SK-N-DZ (cell line): ENCODE measurements around the gene TMEM87B.
A peak's percentile ranks its signal among the peaks of the same experiment; 100 is the strongest.
"Not testable (repeated sequence)": the region's sequence is repeated elsewhere in the genome, so short reads cannot be mapped to it uniquely, and the experiment has no call there.

Experiments
- DNase-seq: peaks from one replicate; pipeline ENCODE4 v3.0.0-alpha.2; 2015; ENCODE audit warnings: low spot score

Gene TMEM87B

DNA sequence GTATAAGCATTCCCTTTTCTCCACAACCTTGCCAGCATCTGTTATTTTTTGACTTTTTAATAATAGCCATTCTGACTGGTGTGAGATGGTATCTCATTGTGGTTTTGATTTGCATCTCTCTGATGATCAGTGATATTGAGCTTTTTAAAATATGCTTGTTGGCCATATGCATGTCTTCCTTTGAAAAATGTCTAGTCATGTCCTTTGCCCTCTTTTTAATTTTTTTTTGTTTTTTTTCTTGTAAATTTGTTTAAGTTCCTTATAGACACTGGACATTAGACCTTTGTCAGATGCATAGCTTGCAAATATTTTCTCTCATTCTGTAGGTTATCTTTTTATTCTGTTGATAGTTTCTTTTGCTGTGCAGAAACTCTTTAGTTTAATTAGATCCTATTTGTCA, 14.7 kb downstream of the TMEM87B start:
- DNase-seq, result not testable (repeated sequence)

DNA sequence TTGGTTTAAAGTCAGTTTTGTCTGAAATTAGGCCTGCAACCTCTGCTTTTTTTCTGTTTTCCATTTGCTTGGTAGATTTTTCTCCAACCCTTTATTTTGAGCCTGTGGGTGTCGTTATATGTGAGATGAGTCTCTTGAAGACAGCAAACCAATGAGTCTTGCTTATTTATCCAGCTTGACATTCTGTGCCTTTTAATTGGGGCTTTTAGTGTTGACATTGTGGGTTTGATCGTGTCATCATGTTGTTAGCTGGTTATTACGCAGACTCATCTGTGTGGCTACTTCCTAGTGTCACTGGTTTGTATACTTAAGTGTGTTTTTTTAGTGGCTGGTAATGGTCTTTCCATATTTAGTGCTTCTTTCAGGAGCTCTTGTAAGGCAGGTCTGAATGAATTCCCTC, 18.8 kb downstream of the TMEM87B start:
- no peak for DNase-seq

DNA sequence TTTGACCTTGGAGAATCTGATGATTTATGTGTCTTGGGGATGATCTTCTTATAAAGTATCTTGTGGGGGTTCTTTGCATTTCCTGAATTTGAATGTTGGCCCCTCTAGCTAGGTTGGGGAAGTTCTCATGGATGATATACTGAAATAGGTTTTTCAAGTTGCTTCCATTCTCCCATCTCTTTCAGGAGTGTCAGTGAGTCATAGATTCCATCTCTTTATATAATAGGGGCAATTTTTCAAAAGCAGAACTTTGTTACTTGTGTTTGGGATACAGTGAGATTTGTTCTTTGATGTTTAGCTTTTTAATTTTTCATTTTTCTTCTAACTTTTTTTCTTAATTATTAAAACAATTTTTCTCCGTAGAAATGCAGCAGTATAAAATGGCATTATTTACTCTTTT, 19.4 kb downstream of the TMEM87B start:
- no peak for DNase-seq

DNA sequence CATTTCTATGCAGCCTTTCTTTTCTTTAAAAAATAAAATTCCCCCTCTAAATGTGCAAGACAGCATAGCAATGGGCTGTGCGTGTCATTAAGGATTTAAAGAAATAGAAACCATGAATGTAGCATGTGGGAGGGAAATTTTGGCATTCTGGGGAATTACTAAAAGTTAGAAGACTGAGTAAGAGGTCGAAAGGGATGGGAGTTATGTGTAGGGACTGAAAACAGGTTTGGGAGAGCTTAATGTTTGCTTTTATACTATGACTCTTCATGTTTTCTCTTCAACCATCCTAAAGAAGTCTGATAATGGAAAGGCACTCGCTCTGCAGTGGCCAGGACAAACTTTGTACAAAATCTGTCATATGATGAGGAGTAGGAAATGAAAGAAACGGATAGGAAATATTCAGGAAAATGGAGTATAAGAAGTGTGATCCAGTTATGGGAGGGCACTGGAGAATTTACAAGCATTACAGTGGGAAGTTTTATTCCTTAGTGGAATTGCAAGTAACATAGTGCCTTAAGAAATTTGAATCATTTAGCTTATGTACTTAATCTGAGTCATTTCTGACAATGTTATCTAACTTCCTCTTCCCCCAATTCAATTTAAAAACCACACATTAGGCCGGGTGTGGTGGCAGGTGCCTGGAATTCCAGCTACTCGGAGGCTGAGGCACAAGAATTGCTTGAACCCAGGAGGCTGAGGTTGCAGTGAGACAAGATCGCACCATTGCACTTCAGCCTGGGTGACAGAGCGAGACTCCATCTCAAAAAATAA, 20.6 kb downstream of the TMEM87B start:
- no peak for DNase-seq

DNA sequence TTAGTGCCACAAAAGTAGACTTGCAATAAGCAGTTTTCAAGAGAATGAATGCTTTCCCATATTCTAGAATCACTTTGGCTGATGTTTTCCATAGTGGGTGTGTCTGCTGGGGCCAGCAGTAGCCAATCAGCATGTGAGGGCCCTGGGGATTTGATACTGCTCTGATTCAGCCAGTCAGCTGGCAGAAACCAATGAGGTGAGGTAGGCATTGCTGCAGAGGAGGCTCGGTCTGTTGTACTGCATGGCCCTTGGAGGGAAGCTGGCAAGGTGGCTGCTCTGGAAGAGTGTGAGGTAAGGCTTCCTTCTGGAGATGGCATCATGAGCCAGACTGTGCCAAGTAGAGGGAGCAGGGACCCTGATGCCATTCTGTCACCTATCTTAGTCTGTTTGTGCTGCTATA, 22.7 kb downstream of the TMEM87B start:
- DNase-seq, result no peak

DNA sequence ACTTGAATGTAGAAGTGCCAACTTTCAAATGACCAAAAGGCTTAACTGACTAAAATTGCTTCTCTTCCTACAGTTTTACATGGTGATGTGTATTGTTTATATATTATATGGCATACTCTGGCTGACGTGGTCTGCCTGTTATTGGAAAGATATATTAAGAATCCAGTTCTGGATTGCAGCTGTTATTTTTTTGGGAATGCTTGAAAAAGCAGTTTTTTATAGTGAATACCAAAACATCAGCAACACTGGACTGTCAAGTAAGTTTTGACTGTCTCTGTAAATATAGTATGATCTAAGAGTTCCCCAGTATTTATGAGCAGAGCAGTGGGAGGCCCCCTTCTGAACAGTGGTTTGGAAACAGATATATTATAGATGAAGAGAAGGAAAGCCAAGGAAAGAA, 26.2 kb downstream of the TMEM87B start:
- DNase-seq, result no peak

DNA sequence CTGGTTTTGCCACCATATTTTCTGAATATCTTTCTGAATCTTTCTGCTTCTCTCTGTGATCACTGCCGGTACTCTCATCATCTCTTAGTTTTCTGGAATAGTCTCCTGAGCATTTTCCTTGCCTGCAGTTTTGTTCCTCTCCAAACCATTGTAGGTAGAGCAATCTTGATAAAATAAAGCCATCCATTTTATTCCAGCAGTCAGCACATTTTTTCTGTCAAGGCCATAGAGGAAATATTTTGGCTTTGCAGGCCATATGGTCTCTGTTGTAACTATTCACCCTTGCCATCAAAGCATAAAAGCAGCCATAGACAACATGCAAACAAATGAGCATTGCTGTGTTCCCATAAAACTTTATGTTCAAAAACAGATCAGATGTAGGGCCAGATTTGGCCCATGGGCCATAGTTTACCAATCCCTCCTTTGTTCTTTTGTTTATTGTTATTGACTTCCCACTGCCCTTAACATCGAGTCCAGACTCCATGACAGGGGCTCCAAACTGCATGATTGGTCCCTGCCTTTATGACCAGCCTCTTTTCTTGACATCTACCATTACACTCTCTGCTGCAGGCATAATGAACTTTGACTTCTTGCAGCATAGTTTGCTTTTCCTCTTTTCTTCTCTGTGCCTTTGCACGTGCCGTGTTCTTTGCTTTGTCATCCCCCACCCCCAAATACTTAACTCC, 29.8 kb downstream of the TMEM87B start:
- DNase-seq, result no peak

DNA sequence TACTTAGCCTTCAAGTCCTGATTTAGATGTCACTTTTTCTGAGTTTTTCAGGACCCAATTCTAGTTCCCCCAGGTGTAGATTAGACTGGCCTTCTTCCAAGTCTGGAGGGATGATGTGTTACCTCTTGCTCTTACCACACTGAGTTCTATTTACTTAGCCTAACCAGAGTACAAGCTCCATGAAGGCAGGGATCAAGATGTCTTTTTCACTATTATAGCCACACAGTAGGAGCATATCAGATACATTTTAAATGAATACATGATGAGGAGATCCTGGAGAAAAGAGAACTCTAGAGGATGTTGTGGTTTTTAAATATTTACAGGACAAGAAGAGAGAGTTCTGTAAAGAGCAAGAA, 30.3 kb downstream of the TMEM87B start:
- no peak for DNase-seq

DNA sequence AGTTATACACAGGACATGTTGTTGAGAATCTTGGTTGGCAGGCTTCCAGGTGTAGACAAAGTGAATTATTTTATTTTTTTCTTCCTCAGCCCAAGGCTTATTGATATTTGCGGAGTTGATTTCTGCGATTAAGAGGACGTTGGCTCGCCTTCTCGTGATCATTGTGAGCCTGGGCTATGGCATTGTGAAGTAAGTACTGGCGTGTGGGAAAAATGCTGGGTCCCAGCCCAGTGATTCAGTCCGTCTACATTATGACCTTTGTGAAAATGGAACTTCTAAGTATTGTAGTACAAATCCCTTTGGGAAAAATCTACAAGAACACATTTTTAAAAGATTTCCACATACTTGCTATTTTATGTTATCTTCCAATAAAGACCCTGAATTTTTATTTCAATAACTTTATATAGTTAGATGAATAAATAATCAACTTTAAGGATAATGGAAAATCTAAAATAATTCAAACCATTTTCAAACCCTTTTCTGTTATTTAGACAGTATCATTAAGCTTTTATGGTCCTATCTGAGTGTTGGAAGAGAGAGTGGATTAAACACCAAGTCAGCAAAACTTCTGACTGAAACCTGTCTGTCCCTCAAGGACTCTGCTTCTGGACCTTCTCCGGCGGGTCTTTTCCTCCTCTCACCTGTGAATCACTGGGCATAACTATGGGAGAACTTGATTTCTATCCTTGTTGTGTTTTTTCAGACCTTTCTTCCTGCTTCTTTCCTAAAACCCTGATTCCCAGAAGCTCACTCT, 31.0 kb downstream of the TMEM87B start:
- DNase-seq, result no peak

DNA sequence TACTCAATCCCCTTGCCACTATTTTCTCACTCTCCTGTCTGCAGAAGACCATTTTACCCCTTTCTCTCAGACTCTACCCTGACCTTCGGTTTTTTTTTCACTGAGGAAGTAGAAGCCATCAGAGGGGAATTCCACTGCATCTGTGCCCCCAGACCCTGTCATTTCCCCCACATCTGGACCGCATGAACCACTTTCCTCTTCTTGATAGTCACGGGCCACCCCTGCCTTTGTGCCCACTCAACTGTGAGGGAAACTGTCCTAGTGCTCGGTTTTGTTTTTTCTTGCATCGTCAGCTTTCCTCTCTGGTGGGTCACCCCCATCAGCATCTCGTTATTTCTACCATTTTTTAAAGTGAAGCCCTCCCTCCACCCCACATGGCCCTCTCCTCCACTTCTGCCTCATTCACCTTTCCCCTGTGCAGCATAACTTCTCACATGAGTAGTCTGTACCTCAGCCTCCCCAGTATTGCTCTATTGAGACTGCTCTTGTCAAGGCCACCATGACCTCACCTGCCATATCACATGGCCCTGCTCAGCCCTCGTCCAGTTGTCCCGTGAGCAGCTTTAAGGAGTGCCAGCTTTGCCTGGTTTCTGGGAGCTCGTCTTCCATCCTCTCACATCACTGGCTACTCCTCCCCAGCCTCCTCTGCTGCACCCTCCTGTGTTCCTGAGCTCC, 32.4 kb downstream of the TMEM87B start:
- DNase-seq, result no peak

DNA sequence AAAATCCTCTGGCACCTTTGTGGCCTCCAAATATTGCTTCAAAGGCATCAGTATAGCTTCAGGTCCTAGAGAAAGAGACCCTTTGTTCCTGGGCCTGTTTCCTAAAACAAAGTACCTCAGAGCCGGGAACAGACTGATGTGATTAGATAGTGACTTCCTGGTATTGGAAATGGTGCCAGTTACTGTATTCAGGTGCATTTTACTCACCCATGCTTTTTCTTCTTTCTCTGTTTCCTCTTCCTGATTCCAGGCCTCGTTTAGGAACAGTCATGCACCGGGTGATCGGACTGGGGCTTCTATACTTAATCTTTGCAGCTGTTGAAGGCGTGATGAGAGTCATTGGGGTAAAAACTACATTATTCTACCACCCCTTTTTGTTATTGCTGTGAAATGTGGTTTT, 34.3 kb downstream of the TMEM87B start:
- no peak for DNase-seq

DNA sequence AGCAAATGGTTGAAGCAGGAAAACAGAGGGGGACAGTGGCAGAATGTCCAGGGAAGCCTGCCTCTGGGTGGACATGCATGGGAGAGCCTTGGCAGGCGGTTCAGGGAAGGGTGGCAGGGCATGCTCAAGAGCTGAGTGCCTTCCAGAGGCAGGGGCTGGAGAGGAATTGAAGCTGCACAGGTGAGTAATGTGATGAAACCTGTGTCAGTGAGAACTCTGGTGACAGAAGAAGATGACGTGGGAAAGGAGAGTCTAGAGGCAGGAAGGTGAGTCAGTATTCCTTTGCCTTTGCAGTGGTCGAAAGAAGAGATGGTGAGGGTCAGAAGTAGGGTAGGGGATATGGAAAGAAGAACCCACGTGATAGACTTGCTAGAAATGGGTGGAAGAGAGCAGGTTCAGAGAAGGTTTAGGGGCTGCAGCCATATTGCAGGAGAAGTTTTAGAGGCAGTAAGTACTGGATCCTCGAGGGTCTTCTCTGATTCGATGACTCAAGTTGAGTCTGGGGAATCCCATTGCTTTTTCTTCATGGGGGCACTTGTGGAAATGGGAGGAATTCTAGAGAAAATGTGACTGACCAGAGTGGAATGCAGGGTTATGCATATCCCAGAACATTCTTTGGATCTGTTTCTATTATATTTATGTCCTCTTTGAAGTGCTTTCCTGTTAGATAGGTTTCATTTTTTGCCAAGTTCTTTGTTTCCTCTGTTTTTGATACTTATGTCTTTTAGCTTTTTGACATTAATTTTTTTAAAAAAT, 37.4 kb downstream of the TMEM87B start:
- no peak for DNase-seq

DNA sequence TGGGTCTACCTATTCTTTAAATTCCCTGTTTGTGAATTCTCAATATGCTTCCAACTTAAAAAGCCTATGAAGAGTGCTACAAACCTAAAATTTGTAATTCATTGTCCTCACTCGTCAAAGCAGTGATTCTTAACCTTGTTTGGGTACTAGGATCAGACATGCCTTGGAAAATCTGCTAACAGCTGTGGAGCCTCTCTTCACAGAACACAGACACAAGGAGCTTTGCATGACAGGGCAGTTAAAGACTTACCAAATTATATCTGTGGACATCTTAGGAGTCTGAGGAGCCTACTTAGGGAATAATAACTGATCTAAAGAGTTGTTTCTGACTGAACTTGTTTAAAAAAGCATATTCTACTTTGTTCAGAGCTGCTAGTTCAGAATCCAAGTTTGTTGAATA, 38.1 kb downstream of the TMEM87B start:
- DNase-seq, result no peak

DNA sequence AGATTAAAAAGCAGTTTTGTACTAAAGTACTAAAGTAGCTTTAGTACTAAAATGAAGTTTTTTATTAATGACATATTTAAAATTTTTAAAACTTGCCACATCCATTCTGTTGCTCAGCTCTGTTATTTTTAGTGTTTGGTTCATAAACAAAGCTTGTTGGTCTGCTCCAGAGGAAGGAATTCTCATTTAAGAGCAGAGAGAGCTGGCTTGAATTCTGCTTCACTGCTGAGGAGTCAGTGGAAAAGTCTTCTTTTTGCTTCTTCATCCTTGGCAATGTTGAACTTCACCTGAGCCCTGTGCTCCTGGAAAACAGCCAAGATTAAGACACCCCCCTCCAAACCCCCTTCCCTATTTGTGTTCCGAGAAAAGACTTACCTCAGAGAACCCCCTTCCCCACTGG, 40.6 kb downstream of the TMEM87B start:
- DNase-seq, result no peak

DNA sequence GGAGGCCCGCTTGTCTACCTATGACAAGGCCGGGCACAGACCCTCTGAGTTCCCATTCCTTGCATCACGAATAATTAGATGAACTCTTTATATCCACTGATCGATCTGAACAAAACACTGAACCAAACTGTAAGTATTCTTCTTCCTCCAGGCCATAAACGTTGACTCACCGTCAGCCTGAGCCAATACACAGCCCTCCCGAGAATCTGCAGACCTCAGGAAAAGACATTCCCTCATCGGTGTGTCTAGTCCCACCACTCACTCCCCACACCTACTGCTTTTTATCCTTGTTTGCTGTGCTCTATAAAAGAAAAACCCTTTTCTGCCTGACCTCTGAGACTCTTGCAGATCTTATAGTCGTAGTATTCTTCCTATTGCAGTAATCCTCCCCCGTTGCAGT, 41.0 kb downstream of the TMEM87B start:
- no peak for DNase-seq

DNA sequence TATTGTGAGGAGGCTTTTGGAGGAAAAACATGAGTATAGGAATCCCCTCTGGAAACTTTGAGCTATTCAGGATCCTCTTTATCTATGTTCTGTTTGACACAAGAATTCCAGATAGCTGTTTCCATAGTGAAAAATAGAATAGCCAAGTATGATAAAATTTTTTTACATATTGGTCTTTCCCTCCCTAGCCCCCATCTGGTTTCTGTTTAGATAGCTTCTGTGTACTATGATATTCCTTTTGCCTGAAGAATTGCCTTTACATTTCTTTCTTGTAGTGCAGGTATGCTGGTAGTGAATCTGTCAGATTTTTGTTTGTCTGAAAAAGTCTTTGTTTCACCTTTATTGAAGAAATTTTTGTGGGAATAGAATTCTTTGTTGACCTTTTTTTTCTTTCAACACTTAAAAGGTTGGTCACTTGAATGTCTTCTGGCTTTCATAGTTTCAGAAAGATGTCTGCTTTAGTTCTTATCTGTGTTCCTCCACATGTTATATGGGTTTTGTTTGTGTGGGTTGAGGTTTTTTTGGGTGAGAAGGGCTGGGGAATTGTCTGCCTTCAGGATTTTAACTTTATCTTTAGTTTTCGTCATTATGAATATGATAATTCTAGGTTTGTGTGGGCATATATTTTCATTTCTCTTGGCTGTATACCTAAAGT, 53.2 kb downstream of the TMEM87B start:
- DNase-seq, result no peak

DNA sequence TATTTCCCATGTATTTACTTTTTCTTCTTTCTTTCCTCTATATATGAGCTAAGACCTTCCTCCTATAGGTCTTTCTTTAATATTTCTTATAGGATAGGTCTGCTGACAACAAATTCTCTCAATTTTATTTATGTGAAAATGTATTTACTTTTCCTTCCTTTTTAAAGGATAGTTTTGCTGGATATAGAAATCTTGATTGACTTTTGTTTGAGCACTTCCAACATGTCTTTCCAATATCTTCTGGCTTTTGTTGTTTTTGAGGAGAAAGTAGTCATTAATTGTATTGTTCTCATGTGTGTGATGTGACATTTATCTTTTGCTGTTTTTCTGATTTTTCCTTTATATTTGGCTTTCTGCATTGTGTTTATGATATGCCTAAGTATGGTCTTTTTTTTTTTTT, 54.2 kb downstream of the TMEM87B start:
- no peak for DNase-seq

DNA sequence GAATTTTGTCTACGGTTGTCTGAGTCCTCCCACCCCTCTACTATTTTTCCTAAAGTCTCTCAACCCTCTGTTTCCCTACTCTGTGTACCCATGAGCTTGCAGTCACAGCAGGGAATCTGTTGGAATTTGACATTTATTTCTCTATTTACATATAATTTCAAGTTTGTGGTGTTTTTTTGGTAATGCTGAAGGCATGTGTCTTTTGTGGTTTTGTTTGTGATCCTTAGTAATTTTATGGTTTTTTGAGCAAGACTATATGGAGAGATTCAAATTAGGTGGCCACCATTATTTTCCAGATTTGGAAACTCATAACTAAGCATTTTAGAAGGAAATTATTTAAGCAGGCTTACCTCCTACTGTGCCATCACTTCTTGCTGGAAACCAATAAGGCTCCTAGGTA, 55.9 kb downstream of the TMEM87B start:
- no peak for DNase-seq

DNA sequence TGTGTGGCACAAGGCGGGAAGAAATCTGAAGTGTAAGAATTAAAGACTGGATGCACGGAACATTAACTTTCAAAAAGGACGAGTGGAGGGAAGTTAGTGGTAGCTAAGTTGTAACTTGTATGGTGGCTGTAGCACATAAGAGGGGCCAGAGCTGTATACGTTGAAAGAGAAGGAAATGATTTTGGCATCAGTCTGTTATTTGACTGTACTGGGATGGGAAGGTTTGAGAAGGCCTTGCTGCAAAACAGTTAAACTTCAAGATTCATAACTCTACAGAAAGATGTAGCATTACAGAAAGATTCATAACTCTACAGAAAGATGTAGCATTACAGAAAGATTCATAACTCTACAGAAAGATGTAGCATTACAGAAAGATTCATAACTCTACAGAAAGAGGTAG, 58.3 kb downstream of the TMEM87B start:
- not testable (repeated sequence) for DNase-seq

DNA sequence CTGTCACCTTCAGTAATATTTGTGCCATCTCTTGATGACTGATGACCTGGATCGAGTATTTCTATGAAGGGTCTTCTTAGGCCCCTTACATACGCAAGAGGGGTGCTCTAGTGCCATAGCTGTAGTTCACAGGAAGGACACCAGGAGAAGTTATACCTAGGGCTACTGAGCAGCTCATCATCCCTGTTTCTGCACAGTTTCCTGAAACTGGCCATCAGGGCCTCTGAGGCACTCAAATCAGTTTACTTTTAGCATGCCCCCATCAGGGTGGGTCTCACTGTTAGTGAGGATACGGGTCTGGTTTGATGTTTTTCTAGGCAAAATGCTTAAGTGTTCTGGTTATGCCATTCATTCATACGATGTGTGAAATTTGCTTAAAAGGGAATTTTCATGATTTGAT, 63.1 kb downstream of the TMEM87B start:
- DNase-seq, result no peak

DNA sequence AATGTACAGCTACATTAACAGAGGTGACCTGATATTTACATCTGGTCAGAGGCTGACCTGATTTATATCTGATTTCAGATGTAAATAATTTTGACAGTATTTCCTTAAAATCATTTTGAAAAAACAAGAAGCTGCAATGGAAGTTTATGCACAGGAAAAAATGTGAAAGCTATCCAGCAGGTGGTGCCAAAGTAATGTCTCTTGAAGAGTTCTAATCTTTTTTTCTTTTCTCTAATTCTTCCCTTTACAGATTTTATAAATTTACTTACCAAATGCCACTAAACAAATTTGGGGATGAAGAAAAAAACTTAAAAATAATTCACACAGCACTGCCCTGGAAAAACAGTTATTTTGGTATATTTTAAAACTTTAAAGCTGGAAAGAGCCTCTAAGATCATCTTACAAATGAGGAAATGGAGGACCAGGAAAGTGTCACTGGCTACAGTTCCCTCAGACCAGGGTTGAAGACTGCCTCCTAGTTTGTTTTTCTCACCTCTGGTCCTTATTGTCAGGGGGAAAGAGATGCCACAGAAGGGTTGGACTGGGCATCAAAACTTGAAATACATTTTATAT, 66.7 kb downstream of the TMEM87B start:
- DNase-seq, result peak; percentile 35
